ENCODE data around the gene H2BW2.

- TF ChIP-seq CTCF (IDR thresholded peaks at IDR 0.05), result no peak
- no peak for TF ChIP-seq POLR2AphosphoS5 (IDR thresholded peaks at IDR 0.05; ENCODE audit: low read depth, low read length)
Measured at GRCh38 chrX:104013606-104014005, 26.1 kb upstream of the H2BW2 start, which contains the start of gene H2BW1.

All from Panc1 (cell line).